Cardiac muscle cell (in vitro differentiated cells and primary cell): ENCODE measurements around the gene ST6GALNAC2. TPM values are rescaled to one million over a fixed set of nuclear protein-coding genes. Genes with fewer than 3 reads are reported as not detected.

Source experiments
- DNase-seq, 2 donors: peaks; one replicate each; pipeline versions ENCODE4 v3.0.0 to v3.0.0-alpha.2; 2010 to 2017; ENCODE audit warnings: low read depth in 1 of 2, low spot score in 1 of 2
- H3K27ac ChIP-seq: fragments of 200-600 bp; sonication (generic); 2 replicates; pipeline ENCODE4 v1.5.1; 2016
- H3K27me3 ChIP-seq: fragments of 200-600 bp; sonication (generic); 2 replicates; pipeline ENCODE4 v1.6.0; 2016; ENCODE audit warnings: control low read depth
- H3K36me3 ChIP-seq: fragments of 200-600 bp; sonication (generic); 2 replicates; pipeline ENCODE4 v1.5.1; 2016; ENCODE audit warnings: control low read depth
- H3K4me1 ChIP-seq: fragments of 200-600 bp; sonication (generic); 2 replicates; pipeline ENCODE4 v1.8.1; 2017; ENCODE audit warnings: low read depth, mild to moderate bottlenecking, mixed run types
- H3K4me3 ChIP-seq: fragments of 200-600 bp; sonication (generic); 2 replicates; pipeline ENCODE4 v1.5.1; 2016; ENCODE audit warnings: mild to moderate bottlenecking
- H3K9me3 ChIP-seq: fragments of 200-600 bp; sonication (generic); 2 replicates; pipeline ENCODE4 v1.5.1; 2017; ENCODE audit warnings: low read depth, mild to moderate bottlenecking, control low read depth
- polyA plus RNA-seq: library from polyadenylated mRNA; unstranded; fragments of >200 nt; fragmentation: Nextera tagmentation; extraction: Ambion mirVana; gene quantifications from 2 replicates; pipeline ENCODE4 v1.2.1, GENCODE V29; 2016
- total RNA-seq: library from RNA; depleted of rRNA; stranded (reverse); fragments of >200 nt; gene quantifications from 2 replicates; pipeline ENCODE4 v1.2.3, GENCODE V29; 2016
- TF ChIP-seq, protein P1 (sequence below): IDR thresholded peaks from 2 replicates; pipeline ENCODE4 v1.5.1; 2012; ENCODE audit warnings: low read depth, mild to moderate bottlenecking, low read length

Gene ST6GALNAC2
- total and polyA plus RNA-seq, 2 experiments from 2014 or later: 0.88 to 1.0 TPM

DNA sequence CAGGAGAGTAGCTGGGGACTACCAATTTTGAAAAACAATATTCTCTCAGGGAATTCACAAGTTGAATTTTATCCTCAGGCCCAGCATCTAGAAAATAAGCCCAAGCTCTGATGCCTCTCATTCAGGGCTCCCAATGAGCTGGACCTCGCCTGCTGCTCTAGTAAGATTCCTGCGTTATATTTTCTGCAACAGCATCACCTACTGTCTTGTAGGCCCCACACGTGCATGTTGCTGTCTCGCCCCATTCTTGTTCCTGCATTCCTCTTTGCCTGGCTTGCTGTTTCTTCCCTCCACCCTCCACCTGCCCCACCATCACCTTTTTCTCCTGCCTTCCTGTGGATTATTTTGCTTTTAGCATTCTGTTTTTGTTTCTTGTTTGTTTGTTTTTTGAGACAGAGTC lies 8.3 kb upstream of the ST6GALNAC2 start:
- DNase-seq: no peak

DNA sequence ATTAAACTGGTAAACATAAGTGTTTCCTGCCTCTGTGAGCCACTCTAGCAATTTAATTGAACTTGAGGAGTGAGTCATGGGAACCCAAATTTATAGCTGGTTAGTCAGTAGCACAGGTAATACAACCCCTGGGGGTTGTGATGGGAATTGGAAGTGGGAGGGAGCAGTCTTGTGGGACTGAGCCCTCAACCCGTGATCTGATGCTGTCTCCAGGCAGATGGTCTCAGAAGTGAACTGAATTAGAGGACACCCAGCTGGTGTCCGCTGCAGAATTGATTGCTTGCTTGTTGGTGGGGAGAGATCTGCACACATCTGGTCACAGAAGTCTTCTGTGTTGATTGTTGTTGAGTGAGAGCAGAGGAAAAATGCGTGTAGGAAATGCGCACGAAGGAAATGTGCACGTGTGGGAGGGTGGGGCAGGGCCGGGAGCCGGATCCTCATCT lies 7.7 kb upstream of the ST6GALNAC2 start:
- Histone ChIP-seq H3K27ac (no peak overlapping the region), H3K4me1 (no peaks in the 10 kb centered on the region), H3K36me3 (no peaks in the 10 kb centered on the region), H3K4me3 (no peak overlapping the region), H3K9me3 (no peaks in the 10 kb centered on the region), H3K27me3 (no peaks in the 10 kb centered on the region)
- TF ChIP-seq, protein P1, sequence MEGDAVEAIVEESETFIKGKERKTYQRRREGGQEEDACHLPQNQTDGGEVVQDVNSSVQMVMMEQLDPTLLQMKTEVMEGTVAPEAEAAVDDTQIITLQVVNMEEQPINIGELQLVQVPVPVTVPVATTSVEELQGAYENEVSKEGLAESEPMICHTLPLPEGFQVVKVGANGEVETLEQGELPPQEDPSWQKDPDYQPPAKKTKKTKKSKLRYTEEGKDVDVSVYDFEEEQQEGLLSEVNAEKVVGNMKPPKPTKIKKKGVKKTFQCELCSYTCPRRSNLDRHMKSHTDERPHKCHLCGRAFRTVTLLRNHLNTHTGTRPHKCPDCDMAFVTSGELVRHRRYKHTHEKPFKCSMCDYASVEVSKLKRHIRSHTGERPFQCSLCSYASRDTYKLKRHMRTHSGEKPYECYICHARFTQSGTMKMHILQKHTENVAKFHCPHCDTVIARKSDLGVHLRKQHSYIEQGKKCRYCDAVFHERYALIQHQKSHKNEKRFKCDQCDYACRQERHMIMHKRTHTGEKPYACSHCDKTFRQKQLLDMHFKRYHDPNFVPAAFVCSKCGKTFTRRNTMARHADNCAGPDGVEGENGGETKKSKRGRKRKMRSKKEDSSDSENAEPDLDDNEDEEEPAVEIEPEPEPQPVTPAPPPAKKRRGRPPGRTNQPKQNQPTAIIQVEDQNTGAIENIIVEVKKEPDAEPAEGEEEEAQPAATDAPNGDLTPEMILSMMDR: no peak
- DNase-seq: no peak

More for the DNA sequence above, 8.3 kb upstream of the ST6GALNAC2 start:
- Histone ChIP-seq H3K4me1 (no peaks in the 10 kb centered on the region), H3K36me3 (no peaks in the 10 kb centered on the region), H3K9me3 (no peaks in the 10 kb centered on the region), H3K27me3 (no peaks in the 10 kb centered on the region), H3K27ac (no peak overlapping the region), H3K4me3 (no peak overlapping the region)
- TF ChIP-seq, protein P1: no peak

DNA sequence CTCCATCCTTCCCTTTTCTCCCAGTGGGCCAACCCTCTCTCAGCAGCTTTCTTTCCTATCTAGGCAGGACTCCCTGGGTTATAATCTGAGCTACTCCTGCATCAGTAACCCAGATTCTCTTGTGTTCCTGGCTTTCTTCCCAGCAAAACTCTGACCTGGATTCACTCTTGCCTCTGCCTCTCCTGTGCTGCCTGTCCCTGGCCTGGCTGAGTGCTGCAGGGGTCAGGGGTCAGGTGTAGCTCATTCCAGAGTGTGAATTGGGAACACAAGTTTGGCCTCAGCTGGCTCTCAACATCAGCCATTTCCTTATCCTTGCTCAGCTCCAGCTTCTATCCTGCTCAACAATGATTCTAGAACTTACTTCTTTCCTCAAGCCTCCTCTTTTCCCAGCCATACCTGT lies 2.5 kb upstream of the ST6GALNAC2 start:
- H3K27ac ChIP-seq: no peak overlapping the region
- no peaks in the 10 kb centered on the region for H3K4me1 ChIP-seq
- H3K4me3 ChIP-seq: no peak overlapping the region
- H3K36me3 ChIP-seq: no peaks in the 10 kb centered on the region
- no peaks in the 10 kb centered on the region for H3K9me3 ChIP-seq
- TF ChIP-seq, protein P1: no peak
- DNase-seq: no peak
- H3K27me3 ChIP-seq: peaks cover 32% of the 10 kb centered on the region

DNA sequence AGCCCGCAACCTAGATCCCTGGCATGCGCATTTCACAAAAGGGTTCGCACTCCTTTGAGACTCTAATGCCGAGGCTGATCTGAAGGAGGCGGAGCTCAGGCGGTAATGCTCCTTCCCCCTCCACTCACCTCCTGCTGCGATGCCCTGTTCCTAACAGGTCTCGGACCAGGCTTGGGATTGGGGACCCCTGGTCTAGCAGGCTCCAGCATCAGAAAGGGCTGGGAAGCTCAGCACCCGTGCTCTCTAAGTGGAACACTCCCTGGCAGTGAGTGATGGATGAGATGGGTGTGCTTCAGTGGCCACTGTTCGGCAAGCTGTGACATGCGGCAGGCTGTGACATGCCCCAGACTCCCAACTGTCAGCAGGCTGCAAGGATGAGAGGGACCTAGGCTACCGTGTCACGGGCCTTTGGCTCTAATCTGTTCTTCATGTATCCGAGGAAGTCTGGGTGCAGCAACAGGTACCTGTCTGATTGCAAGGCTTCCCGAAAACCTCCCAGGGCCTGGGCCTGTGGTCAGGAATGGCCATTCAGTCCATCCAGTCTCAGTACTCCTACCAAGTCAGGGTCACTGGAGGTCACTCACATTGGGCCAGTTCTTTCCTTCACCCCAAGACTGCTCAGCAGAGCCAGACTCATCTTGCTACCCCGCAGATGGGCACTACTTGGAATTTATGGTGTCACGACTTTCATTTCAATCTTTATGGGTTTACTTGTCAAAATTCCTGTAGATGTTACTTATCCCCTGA lies 1.3 kb upstream of the ST6GALNAC2 start:
- TF ChIP-seq, protein P1: no peak
- Histone ChIP-seq H3K4me1 (no peaks in the 10 kb centered on the region), H3K4me3 (no peak overlapping the region), H3K36me3 (no peaks in the 10 kb centered on the region), H3K9me3 (no peaks in the 10 kb centered on the region), H3K27ac (no peak overlapping the region), H3K27me3 (peaks cover 39% of the 10 kb centered on the region)
- DNase-seq: peak in 1 of 2 donors; percentile 59

DNA sequence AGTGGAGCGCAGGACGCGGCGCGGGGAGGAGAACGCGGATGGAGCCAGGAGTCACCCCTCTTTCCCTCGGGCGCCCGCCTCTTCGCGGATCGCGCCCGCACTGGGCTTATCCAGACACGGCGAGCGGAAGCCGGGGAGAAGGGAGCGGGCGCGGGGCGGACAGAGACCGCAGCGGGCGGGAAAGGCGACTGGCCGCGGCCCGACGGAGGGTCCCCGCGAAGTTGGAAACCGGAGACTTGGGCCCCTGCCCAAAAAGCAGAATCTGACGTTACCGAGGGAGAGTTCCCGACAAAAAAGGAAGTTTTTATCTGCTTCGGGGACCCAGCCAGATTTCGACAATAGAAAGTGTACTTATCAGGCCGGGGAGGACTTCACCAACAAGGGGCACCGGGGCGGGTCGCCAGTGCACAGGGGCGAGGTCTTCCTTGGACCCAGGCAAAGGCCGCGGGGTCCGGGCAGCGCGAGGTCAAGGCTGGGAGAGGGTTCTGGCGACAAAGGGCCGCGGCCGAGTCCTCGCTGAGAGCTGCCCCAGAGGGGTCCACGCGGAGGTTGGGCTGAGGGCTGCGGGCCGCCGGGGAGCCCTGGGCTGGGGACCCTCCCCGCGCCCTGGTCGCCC lies 519 bp downstream of the ST6GALNAC2 start:
- TF ChIP-seq, protein P1: no peak
- Histone ChIP-seq H3K27ac (no peak overlapping the region), H3K4me1 (no peaks in the 10 kb centered on the region), H3K36me3 (no peaks in the 10 kb centered on the region), H3K9me3 (no peaks in the 10 kb centered on the region), H3K4me3 (peak overlapping the region; percentile 27), H3K27me3 (peaks cover 39% of the 10 kb centered on the region)
- peak in 1 of 2 donors; percentile 32 for DNase-seq
